Central memory CD4-positive, alpha-beta T cell (primary cell): ENCODE results near the gene IRF2.

Experiments
- DNase-seq: peaks from one replicate; pipeline ENCODE4 v3.0.0; 2022

IRF2 gene

GRCh38 chr4:184450045-184450444 lies 24.3 kb downstream of the IRF2 start:
- no peak for DNase-seq

- DNase-seq: no peak
These were observed 25.5 kb downstream of the IRF2 start for GRCh38 chr4:184448821-184449220.

GRCh38 chr4:184448141-184448540 lies 26.2 kb downstream of the IRF2 start:
- no peak for DNase-seq

- no peak for DNase-seq
These were observed 26.7 kb downstream of the IRF2 start for GRCh38 chr4:184447664-184448063.

- DNase-seq: no peak
These were observed 28.2 kb downstream of the IRF2 start for GRCh38 chr4:184446132-184446658.

GRCh38 chr4:184444953-184445309 lies 29.4 kb downstream of the IRF2 start:
- DNase-seq: no peak

GRCh38 chr4:184444215-184444952 lies 30.0 kb downstream of the IRF2 start:
- DNase-seq: no peak

- no peak for DNase-seq
These were observed 31.0 kb downstream of the IRF2 start for GRCh38 chr4:184443318-184443717.

GRCh38 chr4:184442314-184442635 lies 32.1 kb downstream of the IRF2 start:
- no peak for DNase-seq

GRCh38 chr4:184441461-184442313 lies 32.7 kb downstream of the IRF2 start:
- DNase-seq: no peak

- DNase-seq: no peak
These were observed 33.6 kb downstream of the IRF2 start for GRCh38 chr4:184440595-184441358.

GRCh38 chr4:184439856-184440594 lies 34.3 kb downstream of the IRF2 start:
- DNase-seq: no peak

GRCh38 chr4:184439386-184439785 lies 35.0 kb downstream of the IRF2 start:
- no peak for DNase-seq

GRCh38 chr4:184438375-184438774 lies 36.0 kb downstream of the IRF2 start:
- no peak for DNase-seq

GRCh38 chr4:184437565-184438265 lies 36.6 kb downstream of the IRF2 start:
- no peak for DNase-seq

- DNase-seq: no peak
These were observed 39.8 kb downstream of the IRF2 start for GRCh38 chr4:184434501-184435066.

GRCh38 chr4:184434021-184434420 lies 40.3 kb downstream of the IRF2 start:
- no peak for DNase-seq

GRCh38 chr4:184433258-184433892 lies 41.0 kb downstream of the IRF2 start:
- no peak for DNase-seq

GRCh38 chr4:184432127-184432922 lies 42.0 kb downstream of the IRF2 start:
- no peak for DNase-seq

- no peak for DNase-seq
These were observed 44.2 kb downstream of the IRF2 start for GRCh38 chr4:184430163-184430562.
